GM13976 (cell line): Measurements from ENCODE around the gene BRIX1.

ENCODE experiments used
- DNase-seq: peaks from one replicate; pipeline ENCODE4 v3.0.0; 2012; ENCODE audit warnings: low spot score
- CTCF ChIP-seq: IDR thresholded peaks from 2 replicates; pipeline ENCODE4 v1.5.1; 2012; ENCODE audit warnings: borderline replicate concordance, mild to moderate bottlenecking; ENCODE audit not compliant: insufficient read depth; ENCODE audit errors: extremely low read depth, missing control alignments, control extremely low read depth
- in situ Hi-C: fragments of 300-500 bp; cut with MboI; formaldehyde crosslinking; loops from one replicate; pipeline ENCODE4 v1.12.0; 2022; ENCODE audit warnings: low sequenced_read_pairs, mixed read lengths, inconsistent platforms; ENCODE audit not compliant: unreplicated experiment

BRIX1 gene

GRCh38 chr5:34928267-34928666 is 12.8 kb downstream of the BRIX1 start:
- no peak for TF ChIP-seq CTCF
- in situ Hi-C loops = no loop called here
- DNase-seq = no peak

- in situ Hi-C loops = no loop called here
- DNase-seq = peak; percentile 99
- TF ChIP-seq CTCF = no peak
These were observed 13.7 kb downstream of the BRIX1 start, which contains the start of gene DNAJC21 for GRCh38 chr5:34929134-34929719. TSS of gene DNAJC21 (plus strand) at chr5:34929559. CDS start at chr5:34929820, 261 bp downstream.

- TF ChIP-seq CTCF = no peak
- peak; percentile 90 for DNase-seq
- in situ Hi-C loops = no loop called here
These were observed 14.4 kb downstream of the BRIX1 start for GRCh38 chr5:34929720-34930461.

GRCh38 chr5:34930462-34930844 is 14.9 kb downstream of the BRIX1 start:
- no peak for TF ChIP-seq CTCF
- DNase-seq = no peak
- in situ Hi-C loops = no loop called here

GRCh38 chr5:34930870-34931269 is 15.4 kb downstream of the BRIX1 start:
- DNase-seq = no peak
- in situ Hi-C loops = no loop called here
- no peak for TF ChIP-seq CTCF

- in situ Hi-C loops = no loop called here
- DNase-seq = no peak
- no peak for TF ChIP-seq CTCF
These were observed 17.4 kb downstream of the BRIX1 start for GRCh38 chr5:34932947-34933346.
